Measurements from ENCODE around the gene PROSER2.

- no peak for TF ChIP-seq EP300 (IDR thresholded peaks at IDR 0.05; ENCODE audit: borderline replicate concordance)
- TF ChIP-seq TAF1 (IDR thresholded peaks at IDR 0.05; ENCODE audit: low read depth) = no peak
- no peak for TF ChIP-seq TEAD4 (IDR thresholded peaks at IDR 0.05)
- no peak for TF ChIP-seq NFIC (IDR thresholded peaks at IDR 0.05)
Measured at GRCh38 chr10:11813177-11813576, 10.0 kb upstream of the PROSER2 start.
